MCF 10A (cell line): ENCODE results near the gene SURF6. TPM values are rescaled to one million over a fixed set of nuclear protein-coding genes. Genes with fewer than 3 reads are reported as not detected.
A peak's percentile ranks its signal among the peaks of the same experiment; 100 is the strongest.
"Not testable (repeated sequence)": the region's sequence is repeated elsewhere in the genome, so short reads cannot be mapped to it uniquely, and the experiment has no call there.

Experiments
- BruUV-seq: library from RNA; stranded (reverse); fragments of 400-500 nt; replicated peaks from 2 replicates; lab custom pipeline; 2021; lab: Mats Ljungman, UMichigan
- CTCF ChIA-PET: fragments of 300-600 bp; sonication (Branson Sonifier 250); formaldehyde crosslinking; extraction: SDS; loops from one replicate; lab custom pipeline; 2021; ENCODE audit warnings: antibody characterized with exemption, inconsistent platforms; lab: Yijun Ruan, JAX
- POLR2A ChIA-PET: fragments of 300-600, 350-650 bp; sonication (Branson Sonifier 250); formaldehyde crosslinking; extraction: SDS; loops from one replicate; lab custom pipeline; 2020; ENCODE audit warnings: antibody characterized with exemption, inconsistent platforms; lab: Yijun Ruan, JAX
- DNase-seq: peaks from one replicate; pipeline ENCODE4 v3.0.0-alpha.2; 2018; ENCODE audit not compliant: unreplicated experiment
- H3K27ac Mint-ChIP-seq: one replicate; pipeline ENCODE4 v1.8.0; 2022; ENCODE audit warnings: mild to moderate bottlenecking, low read depth, mixed read lengths; ENCODE audit not compliant: unreplicated experiment
- H3K27me3 Mint-ChIP-seq: one replicate; pipeline ENCODE4 v1.8.0; 2022; ENCODE audit warnings: mixed read lengths; ENCODE audit not compliant: insufficient read depth, unreplicated experiment
- H3K36me3 Mint-ChIP-seq: one replicate; pipeline ENCODE4 v1.8.0; 2022; ENCODE audit warnings: mild to moderate bottlenecking, moderate library complexity, mixed read lengths; ENCODE audit not compliant: insufficient read depth, unreplicated experiment
- H3K4me1 Mint-ChIP-seq: one replicate; pipeline ENCODE4 v1.8.0; 2022; ENCODE audit warnings: mixed read lengths; ENCODE audit not compliant: insufficient read depth, unreplicated experiment
- H3K4me3 Mint-ChIP-seq: one replicate; pipeline ENCODE4 v1.8.0; 2022; ENCODE audit warnings: mild to moderate bottlenecking, moderate library complexity, mixed read lengths; ENCODE audit not compliant: unreplicated experiment
- H3K9me3 Mint-ChIP-seq: one replicate; pipeline ENCODE4 v1.8.0; 2022; ENCODE audit warnings: mixed read lengths; ENCODE audit not compliant: unreplicated experiment
- intact Hi-C: fragments of 100-400 bp; cut with micrococcal nuclease; formaldehyde crosslinking; loops from 2 replicates; pipeline ENCODE4 v1.14.1; 2022
- total RNA-seq: library from RNA; stranded (reverse); gene quantifications from 2 replicates; pipeline ENCODE4 v1.2.3, GENCODE V29; 2022
- TF ChIP-seq, protein P1 (sequence below): fragments of 200-600 bp; IDR thresholded peaks from one replicate; pipeline ENCODE4 v1.8.0; 2022; ENCODE audit warnings: antibody characterized with exemption, mild to moderate bottlenecking; ENCODE audit not compliant: unreplicated experiment

Gene SURF6
- total RNA-seq, 1 experiment from 2014 or later: 40.5 TPM

DNA sequence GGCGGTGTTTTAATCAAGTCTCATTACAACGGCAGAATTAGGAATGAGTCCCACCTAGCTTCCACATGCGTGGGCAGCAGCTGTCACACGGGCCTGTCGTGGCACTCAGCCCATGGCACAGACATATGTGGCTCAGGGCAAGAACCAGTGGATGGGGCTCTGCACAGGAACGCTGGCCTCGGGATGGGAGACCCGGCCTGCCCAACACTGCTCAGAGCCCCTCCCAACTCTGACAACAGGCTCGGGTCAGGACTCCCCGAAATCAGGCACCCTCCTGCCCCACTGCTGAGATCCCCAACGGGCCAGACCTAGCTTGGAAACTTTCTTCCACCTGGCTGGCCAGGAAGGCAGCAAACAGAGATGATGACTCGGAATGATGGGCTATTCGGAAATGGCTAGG, 4.9 kb upstream of the SURF6 start:
- no peak overlapping the region for H3K4me3 Mint-ChIP-seq
- intact Hi-C loops: no loop called here
- H3K9me3 Mint-ChIP-seq: no peaks in the 10 kb centered on the region
- no TSS peak for BruUV-seq
- no peak overlapping the region for H3K27ac Mint-ChIP-seq
- no peak for DNase-seq
- peaks cover 30% of the 10 kb centered on the region for H3K36me3 Mint-ChIP-seq
- ChIA-PET POLR2A (interaction anchor here (0.6 kb wide), 1 partner anchor 334 kb away, joined by 3 read pairs; no protein-coding TSS in a partner anchor), CTCF (no interaction called here)
- no peaks in the 10 kb centered on the region for H3K4me1 Mint-ChIP-seq
- TF ChIP-seq, protein P1, sequence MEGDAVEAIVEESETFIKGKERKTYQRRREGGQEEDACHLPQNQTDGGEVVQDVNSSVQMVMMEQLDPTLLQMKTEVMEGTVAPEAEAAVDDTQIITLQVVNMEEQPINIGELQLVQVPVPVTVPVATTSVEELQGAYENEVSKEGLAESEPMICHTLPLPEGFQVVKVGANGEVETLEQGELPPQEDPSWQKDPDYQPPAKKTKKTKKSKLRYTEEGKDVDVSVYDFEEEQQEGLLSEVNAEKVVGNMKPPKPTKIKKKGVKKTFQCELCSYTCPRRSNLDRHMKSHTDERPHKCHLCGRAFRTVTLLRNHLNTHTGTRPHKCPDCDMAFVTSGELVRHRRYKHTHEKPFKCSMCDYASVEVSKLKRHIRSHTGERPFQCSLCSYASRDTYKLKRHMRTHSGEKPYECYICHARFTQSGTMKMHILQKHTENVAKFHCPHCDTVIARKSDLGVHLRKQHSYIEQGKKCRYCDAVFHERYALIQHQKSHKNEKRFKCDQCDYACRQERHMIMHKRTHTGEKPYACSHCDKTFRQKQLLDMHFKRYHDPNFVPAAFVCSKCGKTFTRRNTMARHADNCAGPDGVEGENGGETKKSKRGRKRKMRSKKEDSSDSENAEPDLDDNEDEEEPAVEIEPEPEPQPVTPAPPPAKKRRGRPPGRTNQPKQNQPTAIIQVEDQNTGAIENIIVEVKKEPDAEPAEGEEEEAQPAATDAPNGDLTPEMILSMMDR: no peak
- H3K27me3 Mint-ChIP-seq: no peaks in the 10 kb centered on the region

DNA sequence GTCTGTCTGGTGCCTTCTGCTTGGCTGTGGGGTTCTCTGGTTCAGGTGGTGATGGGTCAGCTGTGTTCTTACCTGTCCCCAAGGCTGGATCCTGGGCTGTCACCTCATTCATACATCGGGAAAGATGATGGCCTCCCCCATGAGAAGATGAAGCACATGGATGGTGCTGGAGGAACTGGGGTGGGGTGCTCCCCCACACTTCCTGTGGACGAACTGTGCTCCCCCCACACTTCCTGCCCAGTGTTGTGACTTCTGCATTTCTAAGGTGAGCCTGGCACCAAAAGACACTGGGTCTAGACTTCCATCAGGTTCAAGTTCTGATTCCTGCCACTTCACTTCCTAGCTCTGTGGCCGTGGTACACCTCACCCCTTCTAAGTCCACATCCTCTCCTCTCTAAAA, 4.3 kb upstream of the SURF6 start:
- no peaks in the 10 kb centered on the region for H3K9me3 Mint-ChIP-seq
- ChIA-PET POLR2A (interaction anchor here (1.0 to 1.6 kb wide), 2 partner anchors 8 to 14 kb away, joined by 3 to 11 read pairs; partner anchors contain the start of genes MED22 and RPL7A), CTCF (interaction anchor here (0.7 kb wide), 1 partner anchor 318 kb away, joined by 3 read pairs; no protein-coding TSS in a partner anchor)
- no peak for DNase-seq
- H3K27ac Mint-ChIP-seq: no peak overlapping the region
- H3K27me3 Mint-ChIP-seq: no peaks in the 10 kb centered on the region
- H3K4me1 Mint-ChIP-seq: peaks cover 4% of the 10 kb centered on the region
- H3K4me3 Mint-ChIP-seq: no peak overlapping the region
- TF ChIP-seq, protein P1: no peak
- no TSS peak for BruUV-seq
- peaks cover 35% of the 10 kb centered on the region for H3K36me3 Mint-ChIP-seq
- intact Hi-C loops: no loop called here

DNA sequence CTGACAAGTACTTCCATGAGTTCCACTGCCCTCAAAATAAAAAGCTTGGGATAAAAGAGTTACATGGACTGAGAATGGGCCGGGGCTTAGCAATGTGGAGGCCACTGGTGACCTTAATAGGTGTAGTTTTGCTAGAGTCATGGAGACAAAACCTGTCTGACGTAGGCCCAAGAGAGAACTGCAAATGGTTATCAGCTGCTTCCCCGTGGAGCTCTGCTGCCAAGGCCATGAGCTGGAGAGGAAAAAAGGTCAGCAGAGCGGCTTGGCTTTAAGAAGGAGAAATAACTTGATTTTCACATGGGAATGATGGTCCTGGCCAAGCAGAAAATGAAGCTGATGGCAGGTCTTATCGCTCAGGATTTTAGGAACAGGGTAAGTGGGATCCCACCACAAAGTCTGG, 3.7 kb upstream of the SURF6 start:
- Mint-ChIP-seq H3K36me3 (peaks cover 36% of the 10 kb centered on the region), H3K4me3 (no peak overlapping the region), H3K4me1 (peaks cover 6% of the 10 kb centered on the region), H3K27me3 (no peaks in the 10 kb centered on the region), H3K9me3 (no peaks in the 10 kb centered on the region), H3K27ac (no peak overlapping the region)
- intact Hi-C loops: no loop called here
- BruUV-seq: no TSS peak
- ChIA-PET CTCF (interaction anchor here (0.7 to 1.1 kb wide), 3 partner anchors 10 to 317 kb away, joined by 3 to 5 read pairs (median 4); no protein-coding TSS in a partner anchor), POLR2A (interaction anchor here (1.0 to 1.6 kb wide), 3 partner anchors 8 to 79 kb away, joined by 3 to 11 read pairs (median 3); partner anchors contain the start of genes MED22 and RPL7A)
- TF ChIP-seq, protein P1: no peak
- DNase-seq: no peak

DNA sequence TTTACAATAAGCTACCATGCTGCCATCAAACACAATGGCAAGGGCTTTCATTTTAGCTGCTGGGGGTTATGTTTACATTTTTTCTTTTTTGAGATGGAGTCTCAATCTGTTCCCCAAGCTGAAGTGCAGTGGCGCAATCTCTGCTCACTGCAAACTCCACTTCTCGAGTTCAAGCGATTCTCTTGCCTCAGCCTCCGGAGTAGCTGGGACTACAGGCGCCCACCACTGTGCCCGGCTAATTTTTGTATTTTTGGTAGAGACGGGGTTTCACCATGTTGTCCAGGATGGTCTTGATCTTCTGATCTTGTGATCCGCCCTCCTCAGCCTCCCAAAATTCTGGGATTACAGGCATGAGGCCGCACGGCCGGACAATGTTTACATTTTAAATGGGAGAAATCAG, 1.1 kb downstream of the SURF6 start:
- Mint-ChIP-seq H3K36me3 (peaks cover 52% of the 10 kb centered on the region), H3K4me3 (peak overlapping the region; percentile 93), H3K27ac (peak overlapping the region; percentile 81)
- POLR2A ChIA-PET: interaction anchor here (0.6 to 2.6 kb wide), 12 partner anchors 13 to 488 kb away, joined by 3 to 33 read pairs (median 4); partner anchors contain the start of genes MED22, REXO4, RPL7A and STKLD1
- CTCF ChIA-PET: interaction anchor here (0.6 to 1.2 kb wide), 3 partner anchors 32 to 305 kb away, joined by 3 to 4 read pairs (median 3); no protein-coding TSS in a partner anchor
- H3K27me3 Mint-ChIP-seq, DNase-seq, H3K9me3 Mint-ChIP-seq, intact Hi-C loops, H3K4me1 Mint-ChIP-seq, BruUV-seq: not testable (repeated sequence)
